Left hindlimb (tissue), 1 donor: ENCODE measurements around the gene RANBP17.
A peak's percentile ranks its signal among the peaks of the same experiment; 100 is the strongest.

Experiments used
- DNase-seq: peaks from one replicate; pipeline ENCODE4 v3.0.0-alpha.2; 2018

The RANBP17 gene

GRCh38 chr5:171323806-171324632 lies 462.2 kb downstream of the RANBP17 start:
- no peak for DNase-seq

GRCh38 chr5:171330021-171330420 lies 468.2 kb downstream of the RANBP17 start:
- DNase-seq = no peak

- no peak for DNase-seq
Measured at GRCh38 chr5:171335616-171336015, 473.8 kb downstream of the RANBP17 start.

- DNase-seq = peak; percentile 56
Measured at GRCh38 chr5:171336521-171337209, 474.8 kb downstream of the RANBP17 start.

GRCh38 chr5:171337210-171337569 lies 475.4 kb downstream of the RANBP17 start:
- DNase-seq = no peak

- no peak for DNase-seq
Measured at GRCh38 chr5:171340042-171340441, 478.2 kb downstream of the RANBP17 start.

GRCh38 chr5:171340491-171340890 lies 478.7 kb downstream of the RANBP17 start:
- no peak for DNase-seq

- no peak for DNase-seq
Measured at GRCh38 chr5:171342362-171343111, 480.7 kb downstream of the RANBP17 start.

- DNase-seq = no peak
Measured at GRCh38 chr5:171344936-171345608, 483.3 kb downstream of the RANBP17 start.
